DND-41 (cell line): ENCODE results near the gene CNTFR.

Experiments used
- EZH2 ChIP-seq: IDR thresholded peaks from 3 replicates; pipeline ENCODE4 v1.6.1; 2012; ENCODE audit warnings: borderline replicate concordance, low read depth, mild to moderate bottlenecking, moderate library complexity, low read length, inconsistent platforms; ENCODE audit not compliant: severe bottlenecking
- TF ChIP-seq, protein P1 (sequence below): IDR thresholded peaks from 2 replicates; pipeline ENCODE4 v1.5.1; 2012; ENCODE audit warnings: borderline replicate concordance, low read length, moderate library complexity, mild to moderate bottlenecking; ENCODE audit not compliant: poor library complexity, severe bottlenecking; ENCODE audit errors: extremely low read depth

DNA sequence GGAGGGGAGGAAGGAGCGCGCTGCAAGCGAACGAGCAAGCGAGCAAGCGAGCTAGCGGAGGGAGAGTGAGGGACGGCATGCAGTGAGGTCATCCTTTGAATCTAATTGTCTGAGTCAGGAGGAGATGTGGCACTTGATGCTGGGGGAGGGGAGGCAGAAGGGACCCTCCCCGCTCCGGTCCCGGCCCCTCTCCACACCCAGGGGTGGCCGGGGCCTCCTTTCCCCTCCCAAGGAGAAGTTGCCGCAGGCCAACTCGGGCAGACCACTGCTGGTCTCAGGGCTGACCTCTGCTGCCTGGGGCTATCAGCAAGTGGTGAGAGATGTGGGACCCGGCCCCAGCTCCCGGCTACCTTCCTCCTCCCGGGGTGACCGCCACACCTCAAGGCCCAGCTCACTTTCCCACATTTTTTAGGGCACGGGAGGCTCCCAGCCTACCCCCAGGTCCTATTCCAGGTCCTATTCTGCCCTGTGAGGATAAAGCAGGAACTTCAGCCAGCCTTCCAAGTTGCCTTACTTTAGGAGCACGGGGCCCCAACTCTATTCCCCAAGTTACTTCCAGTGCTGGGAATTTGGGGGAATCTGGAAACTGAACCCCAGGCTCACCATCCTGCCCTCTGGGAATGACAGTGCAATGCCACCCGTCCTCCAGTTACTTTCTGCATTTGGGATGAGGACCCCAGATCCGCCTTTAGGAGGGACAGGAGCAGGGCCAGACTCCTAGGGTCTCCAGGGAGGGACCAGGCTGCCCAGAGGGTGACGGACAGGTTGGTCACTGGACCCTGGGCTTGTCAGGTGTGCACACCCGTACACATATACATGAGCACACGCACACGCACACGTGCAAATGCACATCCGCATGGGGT is 11.1 kb downstream of the CNTFR start:
- TF ChIP-seq, protein P1, sequence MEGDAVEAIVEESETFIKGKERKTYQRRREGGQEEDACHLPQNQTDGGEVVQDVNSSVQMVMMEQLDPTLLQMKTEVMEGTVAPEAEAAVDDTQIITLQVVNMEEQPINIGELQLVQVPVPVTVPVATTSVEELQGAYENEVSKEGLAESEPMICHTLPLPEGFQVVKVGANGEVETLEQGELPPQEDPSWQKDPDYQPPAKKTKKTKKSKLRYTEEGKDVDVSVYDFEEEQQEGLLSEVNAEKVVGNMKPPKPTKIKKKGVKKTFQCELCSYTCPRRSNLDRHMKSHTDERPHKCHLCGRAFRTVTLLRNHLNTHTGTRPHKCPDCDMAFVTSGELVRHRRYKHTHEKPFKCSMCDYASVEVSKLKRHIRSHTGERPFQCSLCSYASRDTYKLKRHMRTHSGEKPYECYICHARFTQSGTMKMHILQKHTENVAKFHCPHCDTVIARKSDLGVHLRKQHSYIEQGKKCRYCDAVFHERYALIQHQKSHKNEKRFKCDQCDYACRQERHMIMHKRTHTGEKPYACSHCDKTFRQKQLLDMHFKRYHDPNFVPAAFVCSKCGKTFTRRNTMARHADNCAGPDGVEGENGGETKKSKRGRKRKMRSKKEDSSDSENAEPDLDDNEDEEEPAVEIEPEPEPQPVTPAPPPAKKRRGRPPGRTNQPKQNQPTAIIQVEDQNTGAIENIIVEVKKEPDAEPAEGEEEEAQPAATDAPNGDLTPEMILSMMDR, result no peak
- no peak for TF ChIP-seq EZH2
